HEK293 (cell line): ENCODE results near the gene HDGF.
A peak's percentile ranks its signal among the peaks of the same experiment; 100 is the strongest.

Source experiments
- BCL11B ChIP-seq: fragments of 450-650 bp; formaldehyde crosslinking; IDR thresholded peaks from 2 replicates; pipeline ENCODE4 v1.5.1; 2016; ENCODE audit warnings: low read depth, missing biosample characterization, missing genetic modification characterization
- GLI2 ChIP-seq: fragments of 450-650 bp; formaldehyde crosslinking; IDR thresholded peaks from 2 replicates; pipeline ENCODE4; 2017; ENCODE audit warnings: missing biosample characterization, missing genetic modification characterization, low read depth, borderline replicate concordance
- KLF9 ChIP-seq: fragments of 450-650 bp; formaldehyde crosslinking; IDR thresholded peaks from 2 replicates; pipeline ENCODE4 v1.5.1; 2016; ENCODE audit warnings: missing biosample characterization, missing genetic modification characterization, low read depth
- PRDM6 ChIP-seq: fragments of 450-650 bp; formaldehyde crosslinking; IDR thresholded peaks from 2 replicates; pipeline ENCODE4 v1.5.1; 2017; ENCODE audit warnings: missing biosample characterization, missing genetic modification characterization
- SCRT1 ChIP-seq: fragments of 450-650 bp; formaldehyde crosslinking; IDR thresholded peaks from 2 replicates; pipeline ENCODE4 v1.5.1; 2016; ENCODE audit warnings: missing biosample characterization, missing genetic modification characterization, borderline replicate concordance
- SCRT2 ChIP-seq: fragments of 450-650 bp; formaldehyde crosslinking; IDR thresholded peaks from 2 replicates; pipeline ENCODE4 v1.5.1; 2016; ENCODE audit warnings: missing biosample characterization, missing genetic modification characterization
- YY2 ChIP-seq: fragments of 450-650 bp; formaldehyde crosslinking; IDR thresholded peaks from 2 replicates; pipeline ENCODE4 v1.5.1; 2016; ENCODE audit warnings: missing biosample characterization, missing genetic modification characterization
- ZNF114 ChIP-seq: fragments of 450-650 bp; formaldehyde crosslinking; IDR thresholded peaks from 2 replicates; pipeline ENCODE4 v1.5.0; 2017; ENCODE audit warnings: missing biosample characterization, missing genetic modification characterization
- ZNF132 ChIP-seq: fragments of 450-650 bp; formaldehyde crosslinking; IDR thresholded peaks from 2 replicates; pipeline ENCODE4 v1.5.1; 2017; ENCODE audit warnings: missing biosample characterization, missing genetic modification characterization, borderline replicate concordance
- ZNF148 ChIP-seq: fragments of 450-650 bp; formaldehyde crosslinking; IDR thresholded peaks from 2 replicates; pipeline ENCODE4 v1.5.0; 2017; ENCODE audit warnings: missing biosample characterization, missing genetic modification characterization, borderline replicate concordance
- ZNF19 ChIP-seq: fragments of 450-650 bp; formaldehyde crosslinking; IDR thresholded peaks from 2 replicates; pipeline ENCODE4; 2016; ENCODE audit warnings: missing biosample characterization, missing genetic modification characterization, low read depth
- ZNF2 ChIP-seq: fragments of 450-650 bp; formaldehyde crosslinking; IDR thresholded peaks from 2 replicates; pipeline ENCODE4 v1.5.1; 2016; ENCODE audit warnings: missing biosample characterization, missing genetic modification characterization
- ZNF223 ChIP-seq: fragments of 450-650 bp; formaldehyde crosslinking; IDR thresholded peaks from 2 replicates; pipeline ENCODE4 v1.5.1; 2016; ENCODE audit warnings: missing biosample characterization, missing genetic modification characterization
- ZNF239 ChIP-seq: fragments of 450-650 bp; formaldehyde crosslinking; IDR thresholded peaks from 2 replicates; pipeline ENCODE4 v1.5.1; 2016; ENCODE audit warnings: missing biosample characterization, missing genetic modification characterization
- ZNF266 ChIP-seq: fragments of 450-650 bp; formaldehyde crosslinking; IDR thresholded peaks from 2 replicates; pipeline ENCODE4 v1.5.1; 2016; ENCODE audit warnings: missing biosample characterization, missing genetic modification characterization, low read depth
- ZNF302 ChIP-seq: fragments of 450-650 bp; formaldehyde crosslinking; IDR thresholded peaks from 2 replicates; pipeline ENCODE4 v1.5.1; 2016; ENCODE audit warnings: missing biosample characterization, missing genetic modification characterization, low read depth
- ZNF324 ChIP-seq: fragments of 450-650 bp; formaldehyde crosslinking; IDR thresholded peaks from 2 replicates; pipeline ENCODE4 v1.5.1; 2016; ENCODE audit warnings: missing biosample characterization, missing genetic modification characterization
- ZNF335 ChIP-seq: fragments of 450-650 bp; formaldehyde crosslinking; conservative IDR thresholded peaks from 2 replicates; pipeline ENCODE4 v1.5.1; 2016; ENCODE audit warnings: missing biosample characterization, missing genetic modification characterization
- ZNF391 ChIP-seq: fragments of 450-650 bp; formaldehyde crosslinking; IDR thresholded peaks from 2 replicates; pipeline ENCODE4 v1.5.1; 2016; ENCODE audit warnings: low read depth, missing biosample characterization, missing genetic modification characterization, borderline replicate concordance
- ZNF501 ChIP-seq: fragments of 450-650 bp; formaldehyde crosslinking; IDR thresholded peaks from 2 replicates; pipeline ENCODE4 v1.5.1; 2016; ENCODE audit warnings: missing biosample characterization, missing genetic modification characterization
- ZNF518A ChIP-seq: fragments of 450-650 bp; formaldehyde crosslinking; conservative IDR thresholded peaks from 2 replicates; pipeline ENCODE4 v1.5.1; 2016; ENCODE audit warnings: low read depth, missing biosample characterization, missing genetic modification characterization
- ZNF529 ChIP-seq: fragments of 450-650 bp; formaldehyde crosslinking; IDR thresholded peaks from 2 replicates; pipeline ENCODE4 v1.5.1; 2017; ENCODE audit warnings: missing genetic modification characterization, missing biosample characterization; ENCODE audit not compliant: insufficient replicate concordance
- ZNF555 ChIP-seq: fragments of 450-650 bp; formaldehyde crosslinking; conservative IDR thresholded peaks from 2 replicates; pipeline ENCODE4 v1.5.1; 2017; ENCODE audit warnings: missing biosample characterization, mild to moderate bottlenecking, missing genetic modification characterization, inconsistent platforms
- ZNF571 ChIP-seq: fragments of 450-650 bp; formaldehyde crosslinking; IDR thresholded peaks from 2 replicates; pipeline ENCODE4 v1.5.0; 2017; ENCODE audit warnings: missing biosample characterization, missing genetic modification characterization
- ZNF580 ChIP-seq: fragments of 450-650 bp; formaldehyde crosslinking; IDR thresholded peaks from 2 replicates; pipeline ENCODE4 v1.5.1; 2016; ENCODE audit warnings: missing biosample characterization, missing genetic modification characterization
- ZNF626 ChIP-seq: fragments of 450-650 bp; sonication (Bioruptor Pico); formaldehyde crosslinking; IDR thresholded peaks from 2 replicates; pipeline ENCODE4 v1.5.1; 2018; ENCODE audit warnings: missing biosample characterization, missing genetic modification characterization, inconsistent platforms
- ZNF707 ChIP-seq: fragments of 450-650 bp; formaldehyde crosslinking; IDR thresholded peaks from 2 replicates; pipeline ENCODE4 v1.5.1; 2016; ENCODE audit warnings: missing biosample characterization, missing genetic modification characterization
- ZNF768 ChIP-seq: fragments of 450-650 bp; formaldehyde crosslinking; IDR thresholded peaks from 2 replicates; pipeline ENCODE4 v1.5.1; 2018; ENCODE audit warnings: missing biosample characterization, mild to moderate bottlenecking, missing genetic modification characterization
- ZSCAN4 ChIP-seq: fragments of 450-650 bp; formaldehyde crosslinking; IDR thresholded peaks from 2 replicates; pipeline ENCODE4 v1.5.1; 2017; ENCODE audit warnings: missing biosample characterization, missing genetic modification characterization

The HDGF gene

GRCh38 chr1:156728599-156729462, 22.6 kb downstream of the HDGF start, which contains the start of gene ISG20L2 (continued):
- peak; percentile 75 for TF ChIP-seq ZNF335 (tag by site-specific recombination)
- TF ChIP-seq ZNF302 (tag by site-specific recombination): no peak
- TF ChIP-seq ZNF223 (tag by site-specific recombination): no peak
- no peak for TF ChIP-seq YY2 (tag by site-specific recombination)
- TF ChIP-seq ZNF626: no peak
- peak; percentile 55 for TF ChIP-seq ZNF580 (tag by site-specific recombination)
- peak; percentile 78; the same call in 1 of the 2 replicates for TF ChIP-seq ZNF391
- TF ChIP-seq ZNF501 (tag by site-specific recombination): peak; percentile 80
- TF ChIP-seq ZNF239 (tag by site-specific recombination): no peak
- TF ChIP-seq ZNF571 (tag by site-specific recombination): no peak
- no peak for TF ChIP-seq ZNF555
- no peak for TF ChIP-seq ZNF19 (tag by site-specific recombination)
- no peak for TF ChIP-seq ZNF707
- TF ChIP-seq KLF9 (tag by site-specific recombination): peak; percentile 26; the same call in 1 of the 2 replicates
- 0 out of 2 replicates have a peak, but pooled peaks have one; percentile 5 for TF ChIP-seq ZSCAN4
- 0 out of 2 replicates have a peak, but pooled peaks have one; percentile 41 for TF ChIP-seq SCRT2 (tag by site-specific recombination)
- peak; percentile 60; the same call in 1 of the 2 replicates for TF ChIP-seq ZNF324
- TF ChIP-seq ZNF148 (tag by site-specific recombination): no peak
- no peak for TF ChIP-seq ZNF529 (tag by site-specific recombination)
- 0 out of 2 replicates have a peak, but pooled peaks have one; percentile 25 for TF ChIP-seq ZNF518A (tag by site-specific recombination)
- TF ChIP-seq SCRT1: no peak
- no peak for TF ChIP-seq BCL11B (tag by site-specific recombination)
- no peak for TF ChIP-seq PRDM6 (tag by site-specific recombination)
- no peak for TF ChIP-seq ZNF132 (tag by site-specific recombination)
- TF ChIP-seq ZNF2 (tag by site-specific recombination): 0 out of 2 replicates have a peak, but pooled peaks have one; percentile 65
- no peak for TF ChIP-seq ZNF114 (tag by site-specific recombination)
- no peak for TF ChIP-seq ZNF266 (tag by site-specific recombination)
- no peak for TF ChIP-seq GLI2 (tag by site-specific recombination)
- no peak for TF ChIP-seq ZNF768 (tag by site-specific recombination)
